ENCODE data around the gene SUN2.

DNA sequence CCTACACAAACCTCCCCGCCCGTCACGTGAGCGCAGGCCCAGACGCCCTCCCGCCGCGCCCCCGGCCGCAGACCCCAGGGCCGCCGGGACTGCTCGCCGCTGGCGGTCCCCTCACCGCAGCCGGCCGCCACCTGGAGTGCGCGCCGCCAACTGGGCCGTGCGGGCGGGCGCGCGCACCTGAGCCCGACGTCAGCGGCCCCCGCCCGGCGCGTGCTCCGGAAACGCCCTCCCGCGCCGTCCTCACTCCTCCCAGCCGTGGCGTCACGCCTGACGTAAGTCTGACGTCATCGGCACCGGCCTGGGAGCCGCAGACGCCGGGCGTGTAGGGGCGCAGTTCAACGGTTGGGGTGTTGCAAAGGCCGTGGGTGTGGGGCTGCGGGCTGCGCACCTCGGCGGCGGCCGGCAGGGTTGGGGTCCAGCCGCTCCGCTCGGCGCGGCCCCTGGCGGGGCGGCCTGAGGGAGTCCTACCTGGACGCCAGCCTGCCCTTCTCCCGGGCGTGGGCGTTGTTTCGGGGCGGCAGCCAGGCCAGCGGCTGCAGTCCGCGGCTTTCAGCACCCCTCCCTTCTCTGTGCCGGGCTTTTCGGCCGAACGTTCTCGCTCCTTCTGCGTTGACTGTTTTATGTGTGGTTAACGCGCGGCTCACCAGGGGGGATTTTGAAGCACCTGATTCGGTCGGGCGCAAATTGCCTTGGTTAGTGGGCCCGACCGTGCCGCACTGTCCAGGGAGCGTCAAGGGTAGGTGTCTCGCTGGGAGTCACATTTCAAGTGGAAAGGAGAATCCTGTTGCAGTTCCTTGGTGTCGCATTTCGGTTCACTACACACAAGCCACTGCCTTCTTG is 54.8 kb downstream of the SUN2 start, which contains the start of gene JOSD1:
- TF ChIP-seq, protein P1, sequence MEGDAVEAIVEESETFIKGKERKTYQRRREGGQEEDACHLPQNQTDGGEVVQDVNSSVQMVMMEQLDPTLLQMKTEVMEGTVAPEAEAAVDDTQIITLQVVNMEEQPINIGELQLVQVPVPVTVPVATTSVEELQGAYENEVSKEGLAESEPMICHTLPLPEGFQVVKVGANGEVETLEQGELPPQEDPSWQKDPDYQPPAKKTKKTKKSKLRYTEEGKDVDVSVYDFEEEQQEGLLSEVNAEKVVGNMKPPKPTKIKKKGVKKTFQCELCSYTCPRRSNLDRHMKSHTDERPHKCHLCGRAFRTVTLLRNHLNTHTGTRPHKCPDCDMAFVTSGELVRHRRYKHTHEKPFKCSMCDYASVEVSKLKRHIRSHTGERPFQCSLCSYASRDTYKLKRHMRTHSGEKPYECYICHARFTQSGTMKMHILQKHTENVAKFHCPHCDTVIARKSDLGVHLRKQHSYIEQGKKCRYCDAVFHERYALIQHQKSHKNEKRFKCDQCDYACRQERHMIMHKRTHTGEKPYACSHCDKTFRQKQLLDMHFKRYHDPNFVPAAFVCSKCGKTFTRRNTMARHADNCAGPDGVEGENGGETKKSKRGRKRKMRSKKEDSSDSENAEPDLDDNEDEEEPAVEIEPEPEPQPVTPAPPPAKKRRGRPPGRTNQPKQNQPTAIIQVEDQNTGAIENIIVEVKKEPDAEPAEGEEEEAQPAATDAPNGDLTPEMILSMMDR (IDR thresholded peaks at IDR 0.05; ENCODE audit: low read depth, low read length), result no peak; the same call in 1 of the 2 replicates
- TF ChIP-seq EZH2phosphoT487 (IDR thresholded peaks at IDR 0.05; ENCODE audit: low read depth), result no peak
